GM12892 (cell line): ENCODE results near the gene CRISPLD2.

Experiments used
- POLR2A ChIP-seq: IDR thresholded peaks from 2 replicates; pipeline ENCODE4 v1.6.1; 2011; ENCODE audit warnings: low read depth, low read length, control low read depth
- POLR2AphosphoS5 ChIP-seq: IDR thresholded peaks from 2 replicates; pipeline ENCODE4 v1.6.1; 2011; ENCODE audit warnings: low read depth, low read length, control low read depth

DNA sequence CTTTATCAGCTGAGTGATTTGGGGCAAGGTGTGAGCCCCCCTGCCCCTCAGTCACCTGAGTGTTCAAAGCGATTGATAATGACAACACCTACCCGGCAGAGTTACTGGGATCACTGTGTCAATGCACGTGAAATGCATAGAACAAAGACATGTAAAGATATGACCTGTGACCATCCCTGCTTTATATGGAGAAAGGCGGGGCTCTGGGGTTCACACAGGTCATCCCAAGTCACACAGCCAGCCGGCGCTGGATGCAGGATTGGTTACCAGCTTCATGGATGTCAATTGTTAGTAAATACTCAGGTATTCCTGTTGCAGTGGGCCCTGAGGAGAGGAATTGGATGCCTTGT, 64.4 kb downstream of the CRISPLD2 start:
- no peak for TF ChIP-seq POLR2AphosphoS5
- no peak for TF ChIP-seq POLR2A
